ENCODE results near the gene FSHB. TPM values are rescaled to one million over a fixed set of nuclear protein-coding genes. Genes with fewer than 3 reads are reported as not detected.
"Not testable (repeated sequence)": the region's sequence is repeated elsewhere in the genome, so short reads cannot be mapped to it uniquely, and the experiment has no call there.

Gene FSHB
- total RNA-seq, 2 donors from 2014 or later: not detected

DNA sequence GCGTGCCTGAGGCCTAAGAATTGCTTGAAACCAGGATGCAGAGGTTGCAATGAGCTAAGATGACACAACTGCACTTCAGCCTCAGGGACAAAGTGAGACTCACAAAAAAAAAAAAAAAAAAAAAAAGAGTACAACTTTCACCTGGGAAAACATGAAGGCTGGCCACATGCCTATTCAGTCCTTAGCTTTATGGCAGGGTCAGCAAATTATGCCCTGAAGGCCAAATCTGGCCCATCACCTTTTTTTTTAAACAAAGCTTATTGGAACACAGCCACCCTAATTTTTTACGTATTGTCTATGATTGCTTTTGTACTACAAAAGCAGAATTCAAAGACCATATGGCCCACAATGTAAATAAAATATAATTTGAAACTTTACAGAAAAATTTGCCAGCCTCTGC, 8.2 kb downstream of the FSHB start:
- Mint-ChIP-seq H3K27ac (no peak overlapping the region), H3K27me3 (peaks cover 15% of the 10 kb centered on the region), H3K4me1 (peaks cover 2% of the 10 kb centered on the region), H3K4me3 (no peak overlapping the region), H3K36me3 (ENCODE audit: low read depth) (peaks cover 3% of the 10 kb centered on the region)
- no peak for DNase-seq
- no peak for ATAC-seq
- no peaks in the 10 kb centered on the region for H3K9me3 ChIP-seq (ENCODE audit: control insufficient read depth, low read length, poor library complexity, severe bottlenecking)

- DNase-seq (no peak), ATAC-seq (no peak)
- Mint-ChIP-seq H3K4me1 (peaks cover 2% of the 10 kb centered on the region), H3K27ac (no peak overlapping the region), H3K27me3 (peaks cover 23% of the 10 kb centered on the region), H3K36me3 (ENCODE audit: low read depth) (peaks cover 3% of the 10 kb centered on the region), H3K4me3 (no peak overlapping the region)
- no peaks in the 10 kb centered on the region for H3K9me3 ChIP-seq (ENCODE audit: control insufficient read depth, low read length, poor library complexity, severe bottlenecking)
These were observed 13.5 kb downstream of the FSHB start for GRCh38 chr11:30244265-30244664.

- H3K27me3 Mint-ChIP-seq: peaks cover 24% of the 10 kb centered on the region
- no peak overlapping the region for H3K4me3 Mint-ChIP-seq
- no peaks in the 10 kb centered on the region for H3K9me3 ChIP-seq (ENCODE audit: control insufficient read depth, low read length, poor library complexity, severe bottlenecking)
- H3K36me3 Mint-ChIP-seq (ENCODE audit: low read depth): no peaks in the 10 kb centered on the region
- H3K27ac Mint-ChIP-seq: no peak overlapping the region
- no peak for ATAC-seq
- no peak for DNase-seq
- peaks cover 2% of the 10 kb centered on the region for H3K4me1 Mint-ChIP-seq
These were observed 14.8 kb downstream of the FSHB start for GRCh38 chr11:30245621-30246020.

DNA sequence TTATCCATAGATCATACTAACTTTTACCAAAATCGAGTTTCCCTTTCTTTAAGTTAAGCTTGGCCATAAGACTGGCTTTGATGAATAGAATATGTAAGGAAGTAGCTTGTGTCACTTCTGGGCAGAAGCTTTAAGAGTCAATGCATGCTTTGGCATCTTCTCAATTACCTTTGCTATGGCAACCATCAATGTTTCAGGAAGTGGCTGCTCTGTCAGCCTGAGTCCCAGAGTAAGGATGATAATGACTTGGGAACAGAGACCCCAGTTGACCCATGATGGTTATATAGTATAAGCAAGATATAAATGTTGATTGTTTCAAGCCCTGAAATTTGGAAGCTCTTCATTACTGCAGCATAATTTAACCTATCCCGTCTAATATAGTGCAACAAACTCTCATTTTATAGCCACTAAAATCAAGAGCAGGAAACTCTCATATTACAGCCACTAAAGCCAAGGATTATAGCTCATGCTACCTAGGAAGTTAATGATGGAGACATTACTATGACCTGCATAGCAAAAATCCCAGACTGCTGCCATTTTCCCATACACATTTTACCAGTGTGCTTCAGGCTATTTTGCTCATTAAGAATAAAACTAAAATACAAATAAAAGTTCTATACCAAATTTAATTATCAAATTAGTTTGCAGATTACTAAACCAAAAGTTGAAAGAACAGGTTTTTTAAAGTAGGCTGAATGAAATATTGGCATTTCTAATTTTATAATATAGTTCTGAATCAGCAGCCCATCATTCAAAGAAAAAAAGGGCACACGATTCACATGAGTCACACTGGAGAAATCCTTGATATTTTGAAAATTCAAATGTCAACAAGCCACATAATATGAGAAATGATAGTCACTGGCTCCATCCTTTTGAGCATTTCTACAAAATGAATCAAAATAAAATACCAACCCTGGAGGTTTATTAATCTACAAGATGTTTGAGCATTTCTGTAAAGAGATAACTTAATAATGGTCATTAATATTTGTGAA, 23.8 kb downstream of the FSHB start:
- no peak overlapping the region for H3K4me3 Mint-ChIP-seq
- H3K9me3 ChIP-seq (ENCODE audit: control insufficient read depth, low read length, poor library complexity, severe bottlenecking): no peaks in the 10 kb centered on the region
- H3K27me3 Mint-ChIP-seq: no peaks in the 10 kb centered on the region
- H3K4me1 Mint-ChIP-seq: peaks cover 5% of the 10 kb centered on the region
- ATAC-seq (no peak), DNase-seq (no peak)
- H3K27ac Mint-ChIP-seq: no peak overlapping the region
- no peaks in the 10 kb centered on the region for H3K36me3 Mint-ChIP-seq (ENCODE audit: low read depth)

DNA sequence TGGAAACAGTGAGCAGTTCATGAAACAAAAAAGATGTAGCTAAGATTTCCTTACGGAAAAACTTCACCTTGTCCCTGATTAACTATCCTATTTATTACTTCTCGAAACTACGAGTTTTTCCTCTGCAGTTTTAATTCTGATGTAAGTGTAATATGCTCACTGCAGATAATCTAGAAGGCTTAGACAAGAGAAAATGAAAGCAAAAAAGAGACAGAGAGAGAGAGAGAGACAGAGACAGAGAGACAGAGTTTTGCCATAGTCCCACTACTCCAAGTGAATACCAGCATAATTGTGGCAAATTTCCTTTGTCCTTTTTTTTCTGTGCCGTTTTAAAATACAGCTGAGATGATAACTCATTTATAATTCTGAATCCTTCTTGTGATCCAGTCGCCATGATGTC, 24.8 kb downstream of the FSHB start:
- Mint-ChIP-seq H3K27ac (no peak overlapping the region), H3K27me3 (no peaks in the 10 kb centered on the region), H3K4me1 (peaks cover 5% of the 10 kb centered on the region), H3K4me3 (no peak overlapping the region), H3K36me3 (ENCODE audit: low read depth) (no peaks in the 10 kb centered on the region)
- DNase-seq (no peak), ATAC-seq (no peak)
- H3K9me3 ChIP-seq (ENCODE audit: control insufficient read depth, low read length, poor library complexity, severe bottlenecking): no peaks in the 10 kb centered on the region

- no peaks in the 10 kb centered on the region for H3K27me3 Mint-ChIP-seq
- H3K36me3 Mint-ChIP-seq (ENCODE audit: low read depth): no peaks in the 10 kb centered on the region
These were observed 26.2 kb downstream of the FSHB start for GRCh38 chr11:30257058-30257457.

GRCh38 chr11:30258679-30259078, 27.9 kb downstream of the FSHB start:
- Mint-ChIP-seq H3K4me1 (peaks cover 5% of the 10 kb centered on the region), H3K4me3 (no peak overlapping the region)

More at GRCh38 chr11:30257058-30257457, 26.2 kb downstream of the FSHB start:
- H3K27ac Mint-ChIP-seq: no peak overlapping the region
- H3K4me3 Mint-ChIP-seq: no peak overlapping the region
- peaks cover 5% of the 10 kb centered on the region for H3K4me1 Mint-ChIP-seq
- DNase-seq (no peak), ATAC-seq (no peak)
- no peaks in the 10 kb centered on the region for H3K9me3 ChIP-seq (ENCODE audit: control insufficient read depth, low read length, poor library complexity, severe bottlenecking)

DNA sequence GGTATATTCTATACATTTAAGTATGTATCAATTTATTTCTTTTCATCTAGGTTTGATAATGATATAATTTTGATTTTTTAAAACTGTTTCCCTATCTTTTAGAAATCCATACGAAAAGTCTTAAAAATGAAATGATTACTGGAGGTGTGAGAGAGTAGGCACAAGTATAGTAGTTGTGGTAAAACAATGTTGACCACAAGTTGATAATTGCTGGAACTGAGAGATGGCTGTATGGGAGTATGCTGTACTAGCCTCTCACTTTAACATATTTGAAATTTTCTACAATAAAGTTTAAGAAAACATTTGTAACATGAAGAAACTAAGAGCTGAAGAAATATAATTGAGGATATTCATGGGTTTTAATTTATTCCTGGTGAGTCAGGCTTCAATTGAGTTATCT, 30.0 kb downstream of the FSHB start:
- no peak overlapping the region for H3K4me3 Mint-ChIP-seq
- ATAC-seq (no peak), DNase-seq (no peak)
- H3K27ac Mint-ChIP-seq: no peak overlapping the region
- H3K9me3 ChIP-seq (ENCODE audit: control insufficient read depth, low read length, poor library complexity, severe bottlenecking): no peaks in the 10 kb centered on the region
- peaks cover 2% of the 10 kb centered on the region for H3K4me1 Mint-ChIP-seq
- no peaks in the 10 kb centered on the region for H3K36me3 Mint-ChIP-seq (ENCODE audit: low read depth)
- H3K27me3 Mint-ChIP-seq: no peaks in the 10 kb centered on the region

More at GRCh38 chr11:30258679-30259078, 27.9 kb downstream of the FSHB start:
- Mint-ChIP-seq H3K27me3 (no peaks in the 10 kb centered on the region), H3K36me3 (ENCODE audit: low read depth) (no peaks in the 10 kb centered on the region), H3K27ac (no peak overlapping the region)
- DNase-seq (no peak), ATAC-seq (no peak)
- no peaks in the 10 kb centered on the region for H3K9me3 ChIP-seq (ENCODE audit: control insufficient read depth, low read length, poor library complexity, severe bottlenecking)

DNA sequence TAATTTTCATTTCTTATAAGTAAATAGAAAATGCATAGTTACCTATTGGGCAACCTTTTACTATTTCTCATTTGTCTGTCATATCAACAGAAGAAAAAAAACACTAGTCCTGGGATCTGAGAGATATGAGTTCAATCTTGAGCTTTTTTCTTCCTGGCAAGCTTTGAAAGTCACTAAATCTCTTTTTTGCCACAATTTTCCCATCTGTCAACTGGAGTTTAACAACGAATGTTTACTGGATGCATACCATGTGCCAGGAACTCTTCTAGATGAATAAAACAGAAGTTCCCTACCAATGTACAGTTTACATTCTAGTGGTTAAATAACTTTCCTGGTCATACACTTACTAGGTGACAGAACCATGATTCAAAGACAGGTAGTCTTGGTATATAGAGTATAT, 31.0 kb downstream of the FSHB start:
- DNase-seq: no peak
- Mint-ChIP-seq H3K4me1 (no peaks in the 10 kb centered on the region), H3K4me3 (no peak overlapping the region), H3K27ac (no peak overlapping the region), H3K36me3 (ENCODE audit: low read depth) (no peaks in the 10 kb centered on the region), H3K27me3 (no peaks in the 10 kb centered on the region)
- no peak for ATAC-seq
- H3K9me3 ChIP-seq (ENCODE audit: control insufficient read depth, low read length, poor library complexity, severe bottlenecking): no peaks in the 10 kb centered on the region

GRCh38 chr11:30268638-30269037, 37.8 kb downstream of the FSHB start:
- not testable (repeated sequence) for H3K9me3 ChIP-seq (ENCODE audit: control insufficient read depth, low read length, poor library complexity, severe bottlenecking); H3K36me3 Mint-ChIP-seq (ENCODE audit: low read depth); DNase-seq; H3K4me1 Mint-ChIP-seq; H3K27me3 Mint-ChIP-seq; H3K27ac Mint-ChIP-seq; H3K4me3 Mint-ChIP-seq; ATAC-seq

- Mint-ChIP-seq H3K4me1 (no peaks in the 10 kb centered on the region), H3K27me3 (peaks cover 14% of the 10 kb centered on the region), H3K27ac (no peak overlapping the region), H3K36me3 (ENCODE audit: low read depth) (no peaks in the 10 kb centered on the region), H3K4me3 (no peak overlapping the region)
- no peak for ATAC-seq
- DNase-seq: no peak
- H3K9me3 ChIP-seq (ENCODE audit: control insufficient read depth, low read length, poor library complexity, severe bottlenecking): no peaks in the 10 kb centered on the region
These were observed 39.9 kb downstream of the FSHB start for GRCh38 chr11:30270671-30271070.

DNA sequence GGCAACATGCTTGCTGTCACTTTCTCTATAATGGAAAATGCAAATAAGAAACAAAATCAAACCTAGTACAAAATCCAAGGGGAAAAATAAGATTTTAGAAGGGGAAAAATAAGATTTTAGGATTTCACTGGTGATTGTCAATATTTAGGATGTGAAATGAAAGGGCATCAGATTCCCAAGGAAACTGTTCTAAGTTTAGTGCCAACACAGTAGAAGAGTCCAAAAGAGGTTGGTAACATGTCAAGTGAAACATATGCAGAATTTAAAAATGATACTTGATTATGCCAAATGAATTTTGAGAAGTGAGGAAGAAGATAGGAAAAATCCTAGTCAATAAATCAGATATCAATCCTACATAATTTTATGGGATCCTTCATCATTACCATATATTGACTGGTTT, 46.4 kb downstream of the FSHB start:
- H3K36me3 Mint-ChIP-seq (ENCODE audit: low read depth): no peaks in the 10 kb centered on the region
- ATAC-seq (no peak), DNase-seq (no peak)
- H3K9me3 ChIP-seq (ENCODE audit: control insufficient read depth, low read length, poor library complexity, severe bottlenecking): no peaks in the 10 kb centered on the region
- no peak overlapping the region for H3K27ac Mint-ChIP-seq
- no peak overlapping the region for H3K4me3 Mint-ChIP-seq
- H3K27me3 Mint-ChIP-seq: peaks cover 12% of the 10 kb centered on the region
- peaks cover 15% of the 10 kb centered on the region for H3K4me1 Mint-ChIP-seq

- no peak for ATAC-seq
- no peaks in the 10 kb centered on the region for H3K9me3 ChIP-seq (ENCODE audit: control insufficient read depth, low read length, poor library complexity, severe bottlenecking)
- Mint-ChIP-seq H3K4me1 (peaks cover 16% of the 10 kb centered on the region), H3K27me3 (no peaks in the 10 kb centered on the region), H3K36me3 (ENCODE audit: low read depth) (no peaks in the 10 kb centered on the region), H3K27ac (no peak overlapping the region), H3K4me3 (no peak overlapping the region)
- no peak for DNase-seq
These were observed 49.0 kb downstream of the FSHB start for GRCh38 chr11:30279796-30280195.
